ENCODE measurements around the gene TNFSF15. TPM values are rescaled to one million over a fixed set of nuclear protein-coding genes. Genes with fewer than 3 reads are reported as not detected.
A peak's percentile ranks its signal among the peaks of the same experiment; 100 is the strongest.

Gene TNFSF15
- total RNA-seq, 4 donors from 2014 or later: 0.06 to 0.83 (median 0.25) TPM

DNA sequence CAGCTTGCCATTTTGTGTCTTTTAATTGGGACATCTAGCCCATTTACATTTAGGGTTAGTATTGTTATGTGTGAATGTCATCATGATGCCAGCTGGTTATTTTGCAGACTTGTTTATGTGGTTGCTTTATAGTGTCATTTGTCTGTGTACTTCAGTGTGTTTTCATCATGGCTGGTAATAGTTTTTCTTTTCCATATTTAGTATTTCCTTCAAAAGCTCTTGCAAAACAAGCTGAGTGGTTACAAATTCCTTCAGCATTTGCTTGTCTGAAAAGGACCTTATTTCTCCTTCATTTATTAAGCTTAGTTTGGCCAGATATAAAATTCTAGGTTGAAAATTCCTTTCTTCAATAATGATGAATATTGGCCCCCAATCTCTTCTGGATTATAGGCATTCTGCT, 28.5 kb upstream of the TNFSF15 start:
- Histone ChIP-seq H3K27ac (replicated peaks in 1 of 4) (no peak overlapping the region), H3K4me3 (no peak overlapping the region), H3K36me3 (no peaks in the 10 kb centered on the region), H3K9me3 (peaks cover 0 to 4% (median 2%) of the 10 kb centered on the region in 4 donors), H3K27me3 (peaks cover 0 to 9% (median 0%) of the 10 kb centered on the region in 4 donors), H3K4me1 (no peaks in the 10 kb centered on the region)
- DNase-seq (ENCODE audit: extremely low spot score): no peak
- TF ChIP-seq, protein P1, sequence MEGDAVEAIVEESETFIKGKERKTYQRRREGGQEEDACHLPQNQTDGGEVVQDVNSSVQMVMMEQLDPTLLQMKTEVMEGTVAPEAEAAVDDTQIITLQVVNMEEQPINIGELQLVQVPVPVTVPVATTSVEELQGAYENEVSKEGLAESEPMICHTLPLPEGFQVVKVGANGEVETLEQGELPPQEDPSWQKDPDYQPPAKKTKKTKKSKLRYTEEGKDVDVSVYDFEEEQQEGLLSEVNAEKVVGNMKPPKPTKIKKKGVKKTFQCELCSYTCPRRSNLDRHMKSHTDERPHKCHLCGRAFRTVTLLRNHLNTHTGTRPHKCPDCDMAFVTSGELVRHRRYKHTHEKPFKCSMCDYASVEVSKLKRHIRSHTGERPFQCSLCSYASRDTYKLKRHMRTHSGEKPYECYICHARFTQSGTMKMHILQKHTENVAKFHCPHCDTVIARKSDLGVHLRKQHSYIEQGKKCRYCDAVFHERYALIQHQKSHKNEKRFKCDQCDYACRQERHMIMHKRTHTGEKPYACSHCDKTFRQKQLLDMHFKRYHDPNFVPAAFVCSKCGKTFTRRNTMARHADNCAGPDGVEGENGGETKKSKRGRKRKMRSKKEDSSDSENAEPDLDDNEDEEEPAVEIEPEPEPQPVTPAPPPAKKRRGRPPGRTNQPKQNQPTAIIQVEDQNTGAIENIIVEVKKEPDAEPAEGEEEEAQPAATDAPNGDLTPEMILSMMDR (IDR thresholded peaks at IDR 0.05): no peak
- TF ChIP-seq POLR2A (IDR thresholded peaks at IDR 0.05; ENCODE audit: low read depth): no peak
- intact Hi-C loops (cut with DNase I): no loop called here

DNA sequence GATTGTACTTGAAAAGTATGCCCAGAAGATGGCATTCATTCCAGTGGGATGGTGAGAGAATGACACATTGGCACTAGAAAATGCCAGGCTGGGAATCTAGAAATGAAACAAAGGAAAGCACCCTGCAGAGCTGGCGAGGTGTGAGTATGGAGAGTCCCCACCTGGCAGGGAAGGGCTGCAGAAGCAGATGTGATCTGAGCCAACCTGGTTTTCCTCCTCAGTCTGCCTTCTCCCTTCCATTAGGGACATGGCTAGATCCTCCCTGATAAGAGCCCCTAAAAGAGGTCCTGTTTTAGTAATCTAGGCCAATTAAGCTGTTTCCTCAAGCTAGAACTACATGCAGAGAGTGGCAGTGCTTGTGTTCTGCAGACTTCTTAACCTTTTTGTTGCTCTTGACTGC, 24.7 kb upstream of the TNFSF15 start:
- intact Hi-C loops (cut with DNase I): no loop called here
- TF ChIP-seq POLR2AphosphoS5 (IDR thresholded peaks at IDR 0.05): no peak
- TF ChIP-seq POLR2A (IDR thresholded peaks at IDR 0.05; ENCODE audit: low read depth): no peak
- H3K4me1 ChIP-seq: no peaks in the 10 kb centered on the region
- H3K9me3 ChIP-seq: no peaks in the 10 kb centered on the region
- H3K27ac ChIP-seq (replicated peaks in 1 of 4): no peak overlapping the region
- peaks cover 0 to under 1% (median 0%) of the 10 kb centered on the region in 4 donors for H3K27me3 ChIP-seq
- H3K4me3 ChIP-seq: no peak overlapping the region
- no peaks in the 10 kb centered on the region for H3K36me3 ChIP-seq
- peak; percentile 47 for DNase-seq (ENCODE audit: extremely low spot score)
- WGBS: 89% methylated on average over 1 of the region's 1 CpG

DNA sequence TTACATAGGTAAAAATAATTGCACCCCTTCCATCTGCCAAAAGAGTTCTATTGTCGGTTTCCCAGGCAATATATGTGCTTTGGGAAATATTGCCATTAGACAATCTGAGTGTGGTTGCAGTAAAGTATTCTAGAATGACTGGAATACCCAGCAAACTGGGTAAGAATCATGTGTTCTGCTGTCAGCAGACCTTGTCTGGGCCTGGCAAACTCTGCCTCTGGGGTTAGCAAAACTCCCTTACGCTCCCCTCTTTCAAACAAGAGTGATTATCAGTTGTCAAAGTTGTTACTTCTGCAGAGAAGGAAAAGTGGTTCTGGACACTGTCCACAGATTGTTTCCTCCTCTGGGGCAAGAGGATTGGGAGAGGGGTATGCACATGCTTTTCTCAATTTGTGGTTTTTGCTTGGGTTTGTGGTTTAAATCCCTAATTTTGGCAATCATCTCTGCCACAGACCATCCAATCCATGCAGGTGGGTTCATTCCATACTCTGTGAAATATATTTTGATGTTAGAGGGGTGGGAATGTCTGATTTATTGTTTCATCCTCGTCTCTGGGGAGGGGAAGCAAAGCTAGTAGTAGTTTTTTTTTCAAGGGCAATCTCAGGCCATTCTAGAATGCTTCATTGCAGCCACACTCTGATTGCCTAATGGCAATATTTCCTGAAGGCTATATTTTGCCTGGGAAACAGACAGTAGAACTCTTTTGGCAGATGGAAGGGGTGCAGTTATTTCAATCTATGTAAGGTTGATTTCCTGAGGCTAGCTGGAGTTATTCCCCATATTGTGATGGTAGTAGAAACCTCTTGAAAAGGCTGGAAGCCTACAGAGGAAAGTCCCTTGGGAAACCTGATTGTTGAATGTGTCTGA, 24.0 kb upstream of the TNFSF15 start:
- WGBS: 72% methylated on average over 3 of the region's 3 CpGs
- no peaks in the 10 kb centered on the region for H3K4me1 ChIP-seq
- TF ChIP-seq POLR2A (IDR thresholded peaks at IDR 0.05; ENCODE audit: low read depth): no peak
- TF ChIP-seq, protein P1 (IDR thresholded peaks at IDR 0.05): no peak
- no peak for TF ChIP-seq EP300 (IDR thresholded peaks at IDR 0.05)
- TF ChIP-seq POLR2AphosphoS5 (IDR thresholded peaks at IDR 0.05): no peak
- no peaks in the 10 kb centered on the region for H3K27me3 ChIP-seq
- H3K9me3 ChIP-seq: no peaks in the 10 kb centered on the region
- H3K36me3 ChIP-seq: no peaks in the 10 kb centered on the region
- intact Hi-C loops (cut with DNase I): no loop called here
- H3K4me3 ChIP-seq: no peak overlapping the region
- DNase-seq (ENCODE audit: extremely low spot score): peak; percentile 37
- no peak overlapping the region for H3K27ac ChIP-seq (replicated peaks in 1 of 4)

DNA sequence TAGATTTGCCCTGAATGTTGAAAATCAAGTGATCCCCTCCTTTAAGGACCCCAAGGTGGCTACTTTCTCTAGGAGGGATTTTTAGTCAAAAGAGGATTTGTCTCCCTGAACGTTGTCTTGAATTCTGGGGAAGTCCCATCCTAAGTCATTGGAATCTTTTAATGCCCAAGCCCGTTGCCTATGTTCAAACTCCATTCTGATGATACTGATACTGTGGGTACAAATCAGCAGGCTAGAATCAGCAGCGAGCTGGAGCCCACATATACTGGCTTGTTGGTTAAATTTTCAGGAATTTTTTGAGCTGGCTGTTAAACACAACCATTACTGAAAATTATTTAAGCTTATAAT, 22.4 kb upstream of the TNFSF15 start:
- intact Hi-C loops (cut with DNase I): no loop called here
- DNase-seq (ENCODE audit: extremely low spot score): peak; percentile 17
- Histone ChIP-seq H3K4me1 (no peaks in the 10 kb centered on the region), H3K27ac (replicated peaks in 1 of 4) (no peak overlapping the region), H3K36me3 (no peaks in the 10 kb centered on the region), H3K9me3 (no peaks in the 10 kb centered on the region), H3K27me3 (no peaks in the 10 kb centered on the region), H3K4me3 (no peak overlapping the region)
- 83% methylated on average over 3 of the region's 3 CpGs for WGBS
- TF ChIP-seq, protein P1 (IDR thresholded peaks at IDR 0.05): no peak
- TF ChIP-seq POLR2A (IDR thresholded peaks at IDR 0.05; ENCODE audit: low read depth): no peak

DNA sequence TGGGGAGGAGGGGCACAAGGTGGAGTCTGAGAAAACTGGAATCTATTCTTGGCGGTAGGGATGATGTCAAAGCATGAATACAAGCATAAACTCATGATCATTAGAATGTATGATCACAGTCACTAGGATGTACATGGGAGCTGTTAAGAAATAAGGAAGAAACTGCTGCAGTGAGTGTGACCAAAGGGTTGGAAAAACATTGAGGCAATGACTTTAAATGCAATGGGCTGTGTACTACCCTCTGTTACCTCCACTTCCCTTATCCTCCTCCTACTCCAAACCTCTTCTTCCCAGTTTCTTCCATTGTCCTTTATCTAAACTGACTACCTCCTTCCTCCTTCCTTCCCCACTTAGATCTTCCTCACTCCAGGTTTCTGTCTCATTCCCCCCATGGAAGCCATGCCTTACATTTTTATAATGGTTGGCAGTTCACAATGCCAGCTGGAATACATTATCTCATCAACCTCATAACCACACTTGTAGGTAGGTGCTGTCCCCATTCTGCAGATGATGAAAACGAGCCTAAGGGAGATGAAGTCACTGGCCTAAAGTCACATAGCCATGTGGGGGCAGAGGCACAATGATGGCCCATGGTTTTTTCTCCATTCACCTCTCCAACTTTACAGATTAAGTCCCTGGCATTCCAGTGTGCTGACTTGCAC, 21.9 kb upstream of the TNFSF15 start:
- intact Hi-C loops (cut with DNase I): no loop called here
- WGBS: 87% methylated on average over 2 of the region's 2 CpGs

More for the DNA sequence above, 21.9 kb upstream of the TNFSF15 start:
- H3K36me3 ChIP-seq: no peaks in the 10 kb centered on the region
- H3K27ac ChIP-seq (replicated peaks in 1 of 4): no peak overlapping the region
- DNase-seq (ENCODE audit: extremely low spot score): peak; percentile 72
- H3K27me3 ChIP-seq: no peaks in the 10 kb centered on the region
- no peaks in the 10 kb centered on the region for H3K4me1 ChIP-seq
- H3K4me3 ChIP-seq: no peak overlapping the region
- TF ChIP-seq EP300 (IDR thresholded peaks at IDR 0.05) (no peak), POLR2A (IDR thresholded peaks at IDR 0.05; ENCODE audit: low read depth) (no peak), POLR2AphosphoS5 (IDR thresholded peaks at IDR 0.05) (no peak)
- TF ChIP-seq, protein P1 (IDR thresholded peaks at IDR 0.05): no peak
- H3K9me3 ChIP-seq: no peaks in the 10 kb centered on the region
